A549 (cell line): ENCODE data around the gene RRP15.

ENCODE experiments used
- BHLHE40 ChIP-seq: IDR thresholded peaks from 2 replicates; pipeline ENCODE4 v1.6.1; 2012; ENCODE audit warnings: low read depth, low read length, inconsistent platforms
- CBX8 ChIP-seq: fragments of 200-600 bp; sonication (generic); IDR thresholded peaks from 2 replicates; pipeline ENCODE4 v1.6.1; 2016
- CHD2 ChIP-seq: fragments of 150-350 bp; IDR thresholded peaks from 2 replicates; pipeline ENCODE4 v1.6.1; 2014; ENCODE audit warnings: low read length; ENCODE audit not compliant: partially characterized antibody
- CTCF ChIP-seq: fragments of >200 bp; sonication (Bioruptor Twin); formaldehyde crosslinking; IDR thresholded peaks from 3 replicates; pipeline ENCODE4 v1.5.1; 2016
- E2F6 ChIP-seq: IDR thresholded peaks from 2 replicates; pipeline ENCODE4 v1.6.1; 2012; ENCODE audit warnings: low read depth, borderline replicate concordance
- HOXB13 ChIP-seq: fragments of 250-450 bp; sonication (Bioruptor Pico); IDR thresholded peaks from 2 replicates; pipeline ENCODE4 v1.5.0; 2020; ENCODE audit warnings: low read depth, mild to moderate bottlenecking, moderate library complexity
- MAX ChIP-seq: IDR thresholded peaks from 2 replicates; pipeline ENCODE4 v1.6.1; 2012
- NPAS2 ChIP-seq: fragments of 250-450 bp; sonication (Bioruptor Pico); IDR thresholded peaks from 2 replicates; pipeline ENCODE4 v1.8.0; 2022; ENCODE audit warnings: mild to moderate bottlenecking, moderate library complexity, borderline replicate concordance
- PBX3 ChIP-seq: IDR thresholded peaks from 2 replicates; pipeline ENCODE4 v1.6.1; 2012
- POLR2A ChIP-seq: IDR thresholded peaks from 2 replicates; pipeline ENCODE4 v1.6.1; 2012; ENCODE audit warnings: mild to moderate bottlenecking, low read length
- RAD21 ChIP-seq, 2 experiments: fragments of >200 bp in 1 of 2; sonication (Bioruptor Twin) in 1 of 2; formaldehyde crosslinking in 1 of 2; IDR thresholded peaks in 1 of 2; conservative IDR thresholded peaks in 1 of 2; 2 replicates in 1 of 2; 3 replicates in 1 of 2; pipeline ENCODE4 v1.6.1; 2012 to 2018; ENCODE audit warnings: inconsistent platforms in 1 of 2
- RFX5 ChIP-seq: fragments of 450-650 bp; IDR thresholded peaks from 2 replicates; pipeline ENCODE4 v1.7.1; 2014; ENCODE audit warnings: antibody characterized with exemption, mild to moderate bottlenecking, moderate library complexity
- SREBF2 ChIP-seq: fragments of 450-650 bp; IDR thresholded peaks from 2 replicates; pipeline ENCODE4 v1.6.1; 2014; ENCODE audit warnings: mild to moderate bottlenecking, moderate library complexity

- TF ChIP-seq RFX5 (no peak), POLR2A (no peak), CTCF (no peak), CBX8 (no peak), CHD2 (no peak), MAX (peak; percentile 48), BHLHE40 (no peak), E2F6 (no peak), RAD21 (conservative IDR thresholded peaks at IDR 0.05 in 1 of 2, IDR thresholded peaks at IDR 0.05 in 1 of 2) (no peak), NPAS2 (CRISPR knock-in tag) (no peak), SREBF2 (no peak), PBX3 (no peak), HOXB13 (CRISPR knock-in tag) (no peak)
Observed at GRCh38 chr1:218384581-218384993, 99.5 kb downstream of the RRP15 start.
